ENCODE results near the gene PIGP.
"Not testable (repeated sequence)": the region's sequence is repeated elsewhere in the genome, so short reads cannot be mapped to it uniquely, and the experiment has no call there.

GRCh38 chr21:37111029-37111428, 38.2 kb upstream of the PIGP start:
- TF ChIP-seq ELF4 (IDR thresholded peaks at IDR 0.05); ARNT (IDR thresholded peaks at IDR 0.05); L3MBTL2 (conservative IDR thresholded peaks at IDR 0.05); SP1 (IDR thresholded peaks at IDR 0.05); FOXM1 (IDR thresholded peaks at IDR 0.05; ENCODE audit: borderline replicate concordance); FOXK2 (IDR thresholded peaks at IDR 0.05); SUZ12 (IDR thresholded peaks at IDR 0.05); ZNF384 (IDR thresholded peaks at IDR 0.05); TARDBP (IDR thresholded peaks at IDR 0.05); BHLHE40 (IDR thresholded peaks at IDR 0.05; ENCODE audit: borderline replicate concordance); FOXA1 (IDR thresholded peaks at IDR 0.05); NFRKB (IDR thresholded peaks at IDR 0.05); LEF1 (IDR thresholded peaks at IDR 0.05; ENCODE audit: borderline replicate concordance); HDGF (IDR thresholded peaks at IDR 0.05; ENCODE audit: borderline replicate concordance): not testable (repeated sequence)
